ENCODE results near the gene HNMT. TPM values are rescaled to one million over a fixed set of nuclear protein-coding genes. Genes with fewer than 3 reads are reported as not detected.

The HNMT gene
- polyA plus RNA-seq, 1 of the 3 experiments (the other 2 are of a cell fraction) = 1.8 TPM

DNA sequence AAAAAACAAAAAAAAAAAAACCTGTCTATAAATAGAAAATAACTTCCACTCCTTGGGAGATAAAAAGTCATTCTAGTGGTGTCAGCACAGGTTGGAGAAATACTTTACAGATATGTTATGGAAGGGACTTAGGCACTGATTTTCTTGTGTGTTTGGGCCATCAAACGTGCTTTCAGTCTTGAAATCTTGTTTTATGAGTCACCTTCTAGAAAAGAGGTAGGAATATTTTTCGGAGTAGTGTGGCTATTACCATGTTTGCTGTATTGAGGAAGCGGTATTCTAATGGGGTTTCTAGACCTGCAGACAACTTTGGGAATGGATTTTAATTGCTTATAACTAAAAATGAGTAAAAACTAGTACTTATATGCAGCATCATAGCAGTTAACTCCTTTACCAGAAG lies 12.0 kb downstream of the HNMT start:
- WGBS (ENCODE audit: low lambda C conversion rate) = 74% methylated on average over 3 of the region's 3 CpGs
- ChIA-PET POLR2A (no interaction called here), CTCF (no interaction called here)

DNA sequence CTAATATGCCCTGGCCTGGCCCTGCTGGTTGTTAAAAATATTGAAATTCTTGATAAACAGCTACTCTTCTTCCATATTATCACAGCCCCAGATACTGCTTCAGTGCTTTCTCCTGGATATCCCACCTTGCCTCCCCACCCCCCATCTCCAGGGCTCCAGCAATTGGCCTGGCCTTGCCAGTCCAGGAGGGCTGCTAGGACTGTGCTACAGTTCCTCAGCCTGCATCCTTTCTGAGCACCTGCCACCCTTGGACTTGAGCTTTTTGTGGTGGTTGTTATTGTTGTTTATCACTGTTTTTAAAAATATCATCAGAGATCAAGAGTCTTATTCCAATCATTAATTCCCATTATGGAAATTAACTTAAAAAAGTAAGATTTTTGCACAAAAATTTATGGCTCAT lies 13.5 kb downstream of the HNMT start:
- no peaks in the 10 kb centered on the region for H3K79me2 ChIP-seq (ENCODE audit: insufficient read depth)
- CTCF ChIA-PET = interaction anchor here (0.8 to 1.5 kb wide), 3 partner anchors 13 to 849 kb away, joined by 3 to 5 read pairs (median 3); no protein-coding TSS in a partner anchor

More for the DNA sequence above, 12.0 kb downstream of the HNMT start:
- Histone ChIP-seq H3K9me3 (no peaks in the 10 kb centered on the region; the same call in 1 of the 2 replicates), H4K20me1 (ENCODE audit: insufficient read depth) (no peaks in the 10 kb centered on the region), H2AFZ (ENCODE audit: low read depth) (no peak overlapping the region), H3K36me3 (replicated peaks in 1 of 2; ENCODE audit: control insufficient read depth in 1 of 2, insufficient read depth in 2 of 2, low read length in 1 of 2) (no peaks in the 10 kb centered on the region), H3K27me3 (ENCODE audit: insufficient read depth) (no peaks in the 10 kb centered on the region), H3K4me1 (ENCODE audit: control insufficient read depth in 1 of 2, insufficient read depth in 2 of 2, low read depth in 1 of 2, low read length in 1 of 2) (peaks cover 0 to 2% of the 10 kb centered on the region in 2 experiments; a peak in 2 of 4 replicates), H3K79me2 (ENCODE audit: insufficient read depth) (no peaks in the 10 kb centered on the region), H3K9me2 (no peaks in the 10 kb centered on the region), H3K4me2 (no peak overlapping the region), H3K27ac (ENCODE audit: low read depth in 2 of 2, low read length in 1 of 2) (no peak overlapping the region), H3K9ac (no peak overlapping the region), H3F3A (replicated peaks; ENCODE audit: insufficient read depth) (no peaks in the 10 kb centered on the region), H3K4me3 (ENCODE audit: low read depth in 2 of 2, low read length in 1 of 2) (no peak overlapping the region)
- TF ChIP-seq ELF1 (IDR thresholded peaks at IDR 0.05) = no peak
- TF ChIP-seq, protein P1, sequence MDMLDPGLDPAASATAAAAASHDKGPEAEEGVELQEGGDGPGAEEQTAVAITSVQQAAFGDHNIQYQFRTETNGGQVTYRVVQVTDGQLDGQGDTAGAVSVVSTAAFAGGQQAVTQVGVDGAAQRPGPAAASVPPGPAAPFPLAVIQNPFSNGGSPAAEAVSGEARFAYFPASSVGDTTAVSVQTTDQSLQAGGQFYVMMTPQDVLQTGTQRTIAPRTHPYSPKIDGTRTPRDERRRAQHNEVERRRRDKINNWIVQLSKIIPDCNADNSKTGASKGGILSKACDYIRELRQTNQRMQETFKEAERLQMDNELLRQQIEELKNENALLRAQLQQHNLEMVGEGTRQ (IDR thresholded peaks at IDR 0.05; ENCODE audit: borderline replicate concordance, low read depth, low read length) = no peak
- no peak for TF ChIP-seq GABPA (IDR thresholded peaks at IDR 0.05; ENCODE audit: low read depth)
- no peak for TF ChIP-seq GATA2 (CRISPR knock-in tag; IDR thresholded peaks at IDR 0.05)
- TF ChIP-seq TAF1 (IDR thresholded peaks at IDR 0.05; ENCODE audit: borderline replicate concordance, low read depth, low read length) = no peak
- no peak for TF ChIP-seq RFX5 (IDR thresholded peaks at IDR 0.05; ENCODE audit: low read length)
- TF ChIP-seq, protein P2, sequence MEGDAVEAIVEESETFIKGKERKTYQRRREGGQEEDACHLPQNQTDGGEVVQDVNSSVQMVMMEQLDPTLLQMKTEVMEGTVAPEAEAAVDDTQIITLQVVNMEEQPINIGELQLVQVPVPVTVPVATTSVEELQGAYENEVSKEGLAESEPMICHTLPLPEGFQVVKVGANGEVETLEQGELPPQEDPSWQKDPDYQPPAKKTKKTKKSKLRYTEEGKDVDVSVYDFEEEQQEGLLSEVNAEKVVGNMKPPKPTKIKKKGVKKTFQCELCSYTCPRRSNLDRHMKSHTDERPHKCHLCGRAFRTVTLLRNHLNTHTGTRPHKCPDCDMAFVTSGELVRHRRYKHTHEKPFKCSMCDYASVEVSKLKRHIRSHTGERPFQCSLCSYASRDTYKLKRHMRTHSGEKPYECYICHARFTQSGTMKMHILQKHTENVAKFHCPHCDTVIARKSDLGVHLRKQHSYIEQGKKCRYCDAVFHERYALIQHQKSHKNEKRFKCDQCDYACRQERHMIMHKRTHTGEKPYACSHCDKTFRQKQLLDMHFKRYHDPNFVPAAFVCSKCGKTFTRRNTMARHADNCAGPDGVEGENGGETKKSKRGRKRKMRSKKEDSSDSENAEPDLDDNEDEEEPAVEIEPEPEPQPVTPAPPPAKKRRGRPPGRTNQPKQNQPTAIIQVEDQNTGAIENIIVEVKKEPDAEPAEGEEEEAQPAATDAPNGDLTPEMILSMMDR (IDR thresholded peaks at IDR 0.05) = no peak
- TF ChIP-seq SMC3 (IDR thresholded peaks at IDR 0.05; ENCODE audit: low read depth, low read length) = no peak
- TF ChIP-seq RAD21 (IDR thresholded peaks at IDR 0.05; ENCODE audit: low read length) = no peak
- no peak for TF ChIP-seq YY1 (IDR thresholded peaks at IDR 0.05; ENCODE audit: low read depth)
- TF ChIP-seq CHD2 (IDR thresholded peaks at IDR 0.05; ENCODE audit: low read length, partially characterized antibody) = no peak
- TF ChIP-seq NFIC (IDR thresholded peaks at IDR 0.05; ENCODE audit: borderline replicate concordance) = no peak
- no peak for DNase-seq

More for the DNA sequence above, 13.5 kb downstream of the HNMT start:
- POLR2A ChIA-PET = no interaction called here
- Histone ChIP-seq H3K27me3 (ENCODE audit: insufficient read depth) (no peaks in the 10 kb centered on the region), H3K9me3 (no peaks in the 10 kb centered on the region; the same call in 1 of the 2 replicates), H4K20me1 (ENCODE audit: insufficient read depth) (no peaks in the 10 kb centered on the region), H3K4me3 (ENCODE audit: low read depth in 2 of 2, low read length in 1 of 2) (no peak overlapping the region), H3K4me1 (ENCODE audit: control insufficient read depth in 1 of 2, insufficient read depth in 2 of 2, low read depth in 1 of 2, low read length in 1 of 2) (peaks cover 0 to 2% of the 10 kb centered on the region in 2 experiments; a peak in 2 of 4 replicates), H3K4me2 (no peak overlapping the region), H3F3A (replicated peaks; ENCODE audit: insufficient read depth) (no peaks in the 10 kb centered on the region), H3K27ac (ENCODE audit: low read depth in 2 of 2, low read length in 1 of 2) (no peak overlapping the region), H3K36me3 (replicated peaks in 1 of 2; ENCODE audit: control insufficient read depth in 1 of 2, insufficient read depth in 2 of 2, low read length in 1 of 2) (no peaks in the 10 kb centered on the region), H2AFZ (ENCODE audit: low read depth) (no peak overlapping the region), H3K9me2 (no peaks in the 10 kb centered on the region), H3K9ac (no peak overlapping the region)
- TF ChIP-seq, protein P2 (IDR thresholded peaks at IDR 0.05) = no peak
- TF ChIP-seq MXI1 (IDR thresholded peaks at IDR 0.05; ENCODE audit: low read depth, low read length) (no peak), RAD21 (IDR thresholded peaks at IDR 0.05; ENCODE audit: low read length) (no peak), GATA2 (CRISPR knock-in tag; IDR thresholded peaks at IDR 0.05) (no peak), TCF12 (IDR thresholded peaks at IDR 0.05) (no peak), FOXJ3 (CRISPR knock-in tag; IDR thresholded peaks at IDR 0.05) (no peak), JUND (IDR thresholded peaks at IDR 0.05) (no peak), MAX (IDR thresholded peaks at IDR 0.05; ENCODE audit: low read depth) (no peak), GABPA (IDR thresholded peaks at IDR 0.05; ENCODE audit: low read depth) (no peak), POLR2AphosphoS5 (IDR thresholded peaks at IDR 0.05; ENCODE audit: low read depth, low read length) (no peak), PBX3 (IDR thresholded peaks at IDR 0.05) (no peak), SMC3 (IDR thresholded peaks at IDR 0.05; ENCODE audit: low read depth, low read length) (no peak), RCOR1 (IDR thresholded peaks at IDR 0.05; ENCODE audit: low read length) (no peak)
- TF ChIP-seq, protein P3, sequence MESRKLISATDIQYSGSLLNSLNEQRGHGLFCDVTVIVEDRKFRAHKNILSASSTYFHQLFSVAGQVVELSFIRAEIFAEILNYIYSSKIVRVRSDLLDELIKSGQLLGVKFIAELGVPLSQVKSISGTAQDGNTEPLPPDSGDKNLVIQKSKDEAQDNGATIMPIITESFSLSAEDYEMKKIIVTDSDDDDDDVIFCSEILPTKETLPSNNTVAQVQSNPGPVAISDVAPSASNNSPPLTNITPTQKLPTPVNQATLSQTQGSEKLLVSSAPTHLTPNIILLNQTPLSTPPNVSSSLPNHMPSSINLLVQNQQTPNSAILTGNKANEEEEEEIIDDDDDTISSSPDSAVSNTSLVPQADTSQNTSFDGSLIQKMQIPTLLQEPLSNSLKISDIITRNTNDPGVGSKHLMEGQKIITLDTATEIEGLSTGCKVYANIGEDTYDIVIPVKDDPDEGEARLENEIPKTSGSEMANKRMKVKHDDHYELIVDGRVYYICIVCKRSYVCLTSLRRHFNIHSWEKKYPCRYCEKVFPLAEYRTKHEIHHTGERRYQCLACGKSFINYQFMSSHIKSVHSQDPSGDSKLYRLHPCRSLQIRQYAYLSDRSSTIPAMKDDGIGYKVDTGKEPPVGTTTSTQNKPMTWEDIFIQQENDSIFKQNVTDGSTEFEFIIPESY (IDR thresholded peaks at IDR 0.05; ENCODE audit: borderline replicate concordance, low read depth) = no peak
- no peak for DNase-seq

All from SK-N-SH (cell line).